SK-N-SH (cell line): Measurements from ENCODE around the gene IMPACT. TPM values are rescaled to one million over a fixed set of nuclear protein-coding genes. Genes with fewer than 3 reads are reported as not detected.

ENCODE experiments used
- CTCF ChIA-PET: fragments of 300-600, 350-600 bp; formaldehyde crosslinking; extraction: SDS; loops from one replicate; lab custom pipeline; 2021; lab: Yijun Ruan, JAX
- POLR2A ChIA-PET: fragments of 350-600 bp; sonication (Branson Sonifier 250); formaldehyde crosslinking; extraction: SDS; loops from one replicate; lab custom pipeline; 2020; ENCODE audit warnings: antibody characterized with exemption, inconsistent platforms; lab: Yijun Ruan, JAX
- DNase-seq: peaks from one replicate; pipeline ENCODE4 v3.0.0; 2012
- H2AFZ ChIP-seq: fragments of 200-600 bp; sonication (generic); 2 replicates; pipeline ENCODE4 v1.8.1; 2016; ENCODE audit warnings: antibody characterized with exemption, mild to moderate bottlenecking, low read depth
- H3F3A ChIP-seq: fragments of 200-600 bp; sonication (generic); replicated peaks from 2 replicates; pipeline ENCODE3; 2016; ENCODE audit warnings: antibody characterized with exemption, mild to moderate bottlenecking; ENCODE audit not compliant: insufficient read depth
- H3K27ac ChIP-seq, 2 experiments: fragments of 200-500 bp in 1 of 2; fragments of 200-600 bp in 1 of 2; sonication (Bioruptor generic) in 1 of 2; sonication (generic), shearing (Covaris generic) in 1 of 2; 2 replicates each; pipeline versions ENCODE4 v1.5.1 to v1.6.1; 2014 to 2016; ENCODE audit warnings: low read depth in 2 of 2, inconsistent platforms in 1 of 2, low read length in 1 of 2, mild to moderate bottlenecking in 1 of 2, mixed read lengths in 1 of 2
- H3K27me3 ChIP-seq: fragments of 200-600 bp; sonication (generic), shearing (Covaris generic); 2 replicates; pipeline ENCODE4 v1.6.1; 2016; ENCODE audit warnings: mixed run types; ENCODE audit not compliant: insufficient read depth
- H3K36me3 ChIP-seq, 2 experiments: fragments of 200-500 bp in 1 of 2; fragments of 200-600 bp in 1 of 2; sonication (Bioruptor generic) in 1 of 2; sonication (generic) in 1 of 2; replicated peaks in 1 of 2; 2 replicates each; pipeline versions ENCODE3 to v1.5.1; 2014 to 2016; ENCODE audit warnings: low read length in 1 of 2, mild to moderate bottlenecking in 1 of 2; ENCODE audit not compliant: insufficient read depth in 2 of 2, control insufficient read depth in 1 of 2
- H3K4me1 ChIP-seq, 2 experiments: fragments of 200-500 bp in 1 of 2; fragments of 200-600 bp in 1 of 2; sonication (Bioruptor generic) in 1 of 2; sonication (generic), shearing (Covaris generic) in 1 of 2; 2 replicates each; pipeline versions ENCODE4 v1.5.1 to v1.6.1; 2014 to 2016; ENCODE audit warnings: low read depth in 1 of 2, low read length in 1 of 2, mixed run types in 1 of 2; ENCODE audit not compliant: insufficient read depth in 2 of 2, control insufficient read depth in 1 of 2
- H3K4me2 ChIP-seq: fragments of 200-600 bp; sonication (generic), shearing (Covaris generic); 2 replicates; pipeline ENCODE4 v1.6.1; 2017; ENCODE audit warnings: mixed run types
- H3K4me3 ChIP-seq, 2 experiments: fragments of 200-500 bp in 1 of 2; fragments of 200-600 bp in 1 of 2; sonication (Bioruptor generic) in 1 of 2; sonication (generic), shearing (Covaris generic) in 1 of 2; 2 replicates each; pipeline versions ENCODE4 v1.5.1 to v1.8.1; 2014 to 2016; ENCODE audit warnings: low read depth in 2 of 2, inconsistent platforms in 1 of 2, low read length in 1 of 2, mild to moderate bottlenecking in 1 of 2, mixed read lengths in 1 of 2, moderate library complexity in 1 of 2
- H3K79me2 ChIP-seq: fragments of 200-600 bp; sonication (generic); 2 replicates; pipeline ENCODE4 v1.8.1; 2017; ENCODE audit warnings: mild to moderate bottlenecking; ENCODE audit not compliant: insufficient read depth
- H3K9ac ChIP-seq: fragments of 200-600 bp; sonication (generic); 2 replicates; pipeline ENCODE4 v1.6.1; 2017; ENCODE audit warnings: mixed run types
- H3K9me2 ChIP-seq: fragments of 200-600 bp; sonication (generic); 2 replicates; pipeline ENCODE4 v1.6.1; 2017; ENCODE audit warnings: mixed run types
- H3K9me3 ChIP-seq: fragments of 200-600 bp; sonication (generic); 2 replicates; pipeline ENCODE4 v1.6.1; 2017; ENCODE audit warnings: mixed run types, mild to moderate bottlenecking, moderate library complexity
- H4K20me1 ChIP-seq: fragments of 200-600 bp; sonication (generic); 2 replicates; pipeline ENCODE4 v1.6.1; 2017; ENCODE audit warnings: mild to moderate bottlenecking, mixed run types; ENCODE audit not compliant: insufficient read depth
- CHD2 ChIP-seq: fragments of 150-350 bp; IDR thresholded peaks from 2 replicates; pipeline ENCODE4 v1.6.1; 2018; ENCODE audit warnings: low read length; ENCODE audit not compliant: partially characterized antibody
- EP300 ChIP-seq, 2 experiments: IDR thresholded peaks; 2 replicates each; pipeline versions ENCODE4 v1.4.0 to v1.6.1; 2012; ENCODE audit warnings: borderline replicate concordance in 1 of 2, low read depth in 1 of 2, low read length in 1 of 2
- EZH2phosphoT487 ChIP-seq: fragments of 200-600 bp; sonication (generic); IDR thresholded peaks from 2 replicates; pipeline ENCODE4 v1.6.1; 2017; ENCODE audit warnings: low read depth, mixed run types, mild to moderate bottlenecking, antibody characterized with exemption, moderate library complexity, borderline replicate concordance
- FOXM1 ChIP-seq: IDR thresholded peaks from 2 replicates; pipeline ENCODE4 v1.4.0; 2012; ENCODE audit warnings: low read depth, mild to moderate bottlenecking
- GABPA ChIP-seq: IDR thresholded peaks from 2 replicates; pipeline ENCODE4 v1.4.0; 2012; ENCODE audit warnings: low read depth, mild to moderate bottlenecking
- GATA2 ChIP-seq: sonication (generic); formaldehyde crosslinking; IDR thresholded peaks from 2 replicates; pipeline ENCODE4 v1.5.0; 2020; ENCODE audit warnings: mild to moderate bottlenecking, missing genetic modification reagents
- IRF3 ChIP-seq: fragments of 150-350 bp; IDR thresholded peaks from 2 replicates; pipeline ENCODE4 v1.6.1; 2016; ENCODE audit warnings: mild to moderate bottlenecking, low read depth, low read length
- JUND ChIP-seq: IDR thresholded peaks from 2 replicates; pipeline ENCODE4 v1.4.0; 2012
- MAX ChIP-seq: IDR thresholded peaks from 2 replicates; pipeline ENCODE4 v1.4.0; 2012; ENCODE audit warnings: low read depth
- MXI1 ChIP-seq: IDR thresholded peaks from 2 replicates; pipeline ENCODE4 v1.6.1; 2012; ENCODE audit warnings: mild to moderate bottlenecking, low read depth, low read length, improper control_type of control experiment
- NFIC ChIP-seq: IDR thresholded peaks from 2 replicates; pipeline ENCODE4 v1.4.0; 2012; ENCODE audit warnings: borderline replicate concordance
- RAD21 ChIP-seq: IDR thresholded peaks from 2 replicates; pipeline ENCODE4 v1.6.1; 2012; ENCODE audit warnings: mild to moderate bottlenecking, low read length
- REST ChIP-seq: IDR thresholded peaks from 2 replicates; pipeline ENCODE4 v1.6.1; 2012; ENCODE audit warnings: mild to moderate bottlenecking, low read depth, low read length, moderate library complexity
- RFX5 ChIP-seq: IDR thresholded peaks from 2 replicates; pipeline ENCODE4 v1.6.1; 2012; ENCODE audit warnings: mild to moderate bottlenecking, improper control_type of control experiment, low read length
- RXRA ChIP-seq: IDR thresholded peaks from 2 replicates; pipeline ENCODE4 v1.4.0; 2012; ENCODE audit warnings: low read depth, mild to moderate bottlenecking, borderline replicate concordance
- SIN3A ChIP-seq: IDR thresholded peaks from 2 replicates; pipeline ENCODE4 v1.6.1; 2012; ENCODE audit warnings: low read depth, mild to moderate bottlenecking, low read length, moderate library complexity, borderline replicate concordance
- TAF1 ChIP-seq: IDR thresholded peaks from 2 replicates; pipeline ENCODE4 v1.6.1; 2012; ENCODE audit warnings: low read depth, mild to moderate bottlenecking, low read length, moderate library complexity, borderline replicate concordance
- TCF12 ChIP-seq: IDR thresholded peaks from 2 replicates; pipeline ENCODE4 v1.4.0; 2012
- USF2 ChIP-seq: fragments of 150-350 bp; IDR thresholded peaks from 2 replicates; pipeline ENCODE4 v1.6.1; 2017; ENCODE audit warnings: antibody characterized with exemption, low read length, low read depth, borderline replicate concordance
- WGBS: methylation state at CpG from one replicate; pipeline ENCODE4 v1.1.6; 2017; ENCODE audit warnings: low lambda C conversion rate; 5-methylcytosine and 5-hydroxymethylcytosine counted together
- polyA plus RNA-seq, 3 experiments: library from polyadenylated mRNA; depleted of rRNA; stranded (reverse); fragments of >200 nt; gene quantifications; 2 replicates each; pipeline ENCODE4 v1.2.3, GENCODE V29; 2012
- small RNA-seq, 7 experiments: library from RNA; depleted of rRNA; stranded (forward); fragments of <200 nt; gene quantifications; one replicate each; pipeline ENCODE3, GENCODE V24; 2012

IMPACT gene
- polyA plus RNA-seq, 1 of the 3 experiments (the other 2 are of a cell fraction): 13.0 TPM

GRCh38 chr18:24502667-24503523, 76.4 kb downstream of the IMPACT start:
- H3F3A ChIP-seq: no peaks in the 10 kb centered on the region
- TF ChIP-seq REST (no peak), GABPA (no peak), MXI1 (no peak), MAX (no peak), RFX5 (no peak), USF2 (no peak), SIN3A (no peak), EP300 (IDR thresholded peaks at IDR 0.05; ENCODE audit: borderline replicate concordance in 1 of 2, low read depth in 1 of 2, low read length in 1 of 2) (no peak), IRF3 (no peak), EZH2phosphoT487 (no peak), GATA2 (CRISPR knock-in tag) (no peak), TAF1 (no peak), CHD2 (no peak), FOXM1 (no peak), JUND (no peak), RXRA (no peak), RAD21 (no peak), NFIC (no peak), TCF12 (no peak)
- TF ChIP-seq, all 33 proteins: peak for 0
- H3K27me3 ChIP-seq: no peaks in the 10 kb centered on the region; the same call in 1 of the 2 replicates
- no peaks in the 10 kb centered on the region for H3K9me3 ChIP-seq
- H3K27ac ChIP-seq: no peak overlapping the region
- H3K9ac ChIP-seq: no peak overlapping the region
- no peaks in the 10 kb centered on the region for H3K79me2 ChIP-seq
- H3K36me3 ChIP-seq: no peaks in the 10 kb centered on the region
- H3K4me3 ChIP-seq: no peak overlapping the region
- H2AFZ ChIP-seq: no peak overlapping the region
- no peaks in the 10 kb centered on the region for H3K9me2 ChIP-seq
- WGBS: 66% methylated on average over 6 of the region's 7 CpGs
- no peak overlapping the region for H3K4me2 ChIP-seq
- ChIA-PET POLR2A (interaction anchor here (0.6 kb wide), 1 partner anchor 705 kb away, joined by 3 read pairs; no protein-coding TSS in a partner anchor), CTCF (interaction anchor here (0.7 to 6.2 kb wide), 3 partner anchors 12 to 143 kb away, joined by 3 to 41 read pairs (median 24); no protein-coding TSS in a partner anchor)
- H3K4me1 ChIP-seq: no peaks in the 10 kb centered on the region
- no peaks in the 10 kb centered on the region for H4K20me1 ChIP-seq
- DNase-seq: no peak

Small RNA genes within 50 kb of the gene (small RNA-seq; reads per million reads assigned to genes)
- gene RF00019: 0 reads per million in 7 experiments

Other genes starting within 250 kb of the IMPACT start
- 21.3 and 26.1 TPM in 2 replicates for gene OSBPL1A, start 28.8 kb upstream of the IMPACT start, polyA plus RNA-seq (2012; rRNA removed)
- not detected in 2 replicates for gene HRH4, start 34.0 kb downstream of the IMPACT start, polyA plus RNA-seq (2012; rRNA removed)